Progenitor cell of endocrine pancreas (in vitro differentiated cells): ENCODE results near the gene NLRP6. TPM values are rescaled to one million over a fixed set of nuclear protein-coding genes. Genes with fewer than 3 reads are reported as not detected.

ENCODE experiments used
- DNase-seq: peaks from one replicate; pipeline ENCODE4 v3.0.0; 2021; ENCODE audit warnings: low spot score; ENCODE audit not compliant: unreplicated experiment
- H3K27ac Mint-ChIP-seq: 2 replicates; pipeline ENCODE4 v1.8.0; 2021; ENCODE audit warnings: mild to moderate bottlenecking, moderate library complexity, mixed read lengths
- H3K27me3 Mint-ChIP-seq: 2 replicates; pipeline ENCODE4 v1.8.0; 2021; ENCODE audit warnings: mixed read lengths
- H3K36me3 Mint-ChIP-seq: 2 replicates; pipeline ENCODE4 v1.8.0; 2022; ENCODE audit warnings: mixed read lengths; ENCODE audit not compliant: insufficient read depth
- H3K4me1 Mint-ChIP-seq: 2 replicates; pipeline ENCODE4 v1.8.0; 2021; ENCODE audit warnings: low read depth, mixed read lengths
- H3K4me3 Mint-ChIP-seq: 2 replicates; pipeline ENCODE4 v1.8.0; 2021; ENCODE audit warnings: low read depth, mild to moderate bottlenecking, moderate library complexity, mixed read lengths
- H3K9me3 Mint-ChIP-seq: 2 replicates; pipeline ENCODE4 v1.8.0; 2021; ENCODE audit warnings: low read depth, mixed read lengths
- long read RNA-seq: library from polyadenylated mRNA; unstranded; transcript quantifications from one replicate; pipeline ENCODE4 v2.0.0, GENCODE V29; 2020
- total RNA-seq: library from RNA; stranded (reverse); gene quantifications from 2 replicates; pipeline ENCODE4 v1.2.1, GENCODE V29; 2021
- TF ChIP-seq, protein P1 (sequence below): fragments of 200-600 bp; sonication (generic); IDR thresholded peaks from one replicate; pipeline ENCODE4 v1.5.0; 2021; ENCODE audit warnings: antibody characterized with exemption, mild to moderate bottlenecking; ENCODE audit not compliant: unreplicated experiment

Gene NLRP6
- not detected in 2 replicates for total RNA-seq
- long read RNA-seq: 0 reads

GRCh38 chr11:278001-278951 is at the start of gene NLRP6:
TSS of gene NLRP6 (plus strand) at chr11:278407. CDS start at chr11:278570, 163 bp downstream.
- Mint-ChIP-seq H3K36me3 (no peaks in the 10 kb centered on the region), H3K9me3 (peaks cover 8% of the 10 kb centered on the region), H3K4me3 (no peak within 1 kb of the TSS), H3K27ac (no peak within 1 kb of the TSS), H3K4me1 (no peaks in the 10 kb centered on the region), H3K27me3 (peaks cover 26% of the 10 kb centered on the region)
- no peak for DNase-seq
- TF ChIP-seq, protein P1, sequence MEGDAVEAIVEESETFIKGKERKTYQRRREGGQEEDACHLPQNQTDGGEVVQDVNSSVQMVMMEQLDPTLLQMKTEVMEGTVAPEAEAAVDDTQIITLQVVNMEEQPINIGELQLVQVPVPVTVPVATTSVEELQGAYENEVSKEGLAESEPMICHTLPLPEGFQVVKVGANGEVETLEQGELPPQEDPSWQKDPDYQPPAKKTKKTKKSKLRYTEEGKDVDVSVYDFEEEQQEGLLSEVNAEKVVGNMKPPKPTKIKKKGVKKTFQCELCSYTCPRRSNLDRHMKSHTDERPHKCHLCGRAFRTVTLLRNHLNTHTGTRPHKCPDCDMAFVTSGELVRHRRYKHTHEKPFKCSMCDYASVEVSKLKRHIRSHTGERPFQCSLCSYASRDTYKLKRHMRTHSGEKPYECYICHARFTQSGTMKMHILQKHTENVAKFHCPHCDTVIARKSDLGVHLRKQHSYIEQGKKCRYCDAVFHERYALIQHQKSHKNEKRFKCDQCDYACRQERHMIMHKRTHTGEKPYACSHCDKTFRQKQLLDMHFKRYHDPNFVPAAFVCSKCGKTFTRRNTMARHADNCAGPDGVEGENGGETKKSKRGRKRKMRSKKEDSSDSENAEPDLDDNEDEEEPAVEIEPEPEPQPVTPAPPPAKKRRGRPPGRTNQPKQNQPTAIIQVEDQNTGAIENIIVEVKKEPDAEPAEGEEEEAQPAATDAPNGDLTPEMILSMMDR: no peak

GRCh38 chr11:230431-230830 is 47.8 kb upstream of the NLRP6 start:
- no peak overlapping the region for H3K4me3 Mint-ChIP-seq
- H3K36me3 Mint-ChIP-seq: peaks cover 5% of the 10 kb centered on the region
- H3K4me1 Mint-ChIP-seq: peaks cover 5% of the 10 kb centered on the region
- no peaks in the 10 kb centered on the region for H3K27me3 Mint-ChIP-seq
- H3K9me3 Mint-ChIP-seq: no peaks in the 10 kb centered on the region
- no peak for DNase-seq
- TF ChIP-seq, protein P1: no peak
- H3K27ac Mint-ChIP-seq: no peak overlapping the region

- TF ChIP-seq, protein P1: no peak
- Mint-ChIP-seq H3K9me3 (no peaks in the 10 kb centered on the region), H3K27me3 (no peaks in the 10 kb centered on the region), H3K27ac (no peak overlapping the region), H3K4me3 (no peak overlapping the region), H3K36me3 (peaks cover 5% of the 10 kb centered on the region), H3K4me1 (peaks cover 7% of the 10 kb centered on the region)
- no peak for DNase-seq
Observed at GRCh38 chr11:232783-233565, 45.2 kb upstream of the NLRP6 start.

GRCh38 chr11:235180-235579 is 43.0 kb upstream of the NLRP6 start:
- H3K36me3 Mint-ChIP-seq: peaks cover 5% of the 10 kb centered on the region
- H3K27ac Mint-ChIP-seq: peak overlapping the region; percentile 95
- TF ChIP-seq, protein P1: no peak
- H3K4me3 Mint-ChIP-seq: peak overlapping the region; percentile 85
- H3K4me1 Mint-ChIP-seq: peaks cover 11% of the 10 kb centered on the region
- no peaks in the 10 kb centered on the region for H3K9me3 Mint-ChIP-seq
- DNase-seq: no peak
- H3K27me3 Mint-ChIP-seq: no peaks in the 10 kb centered on the region

GRCh38 chr11:235609-235996 is 42.6 kb upstream of the NLRP6 start:
- Mint-ChIP-seq H3K4me3 (peak overlapping the region; percentile 85), H3K27me3 (no peaks in the 10 kb centered on the region), H3K27ac (peak overlapping the region; percentile 95), H3K36me3 (peaks cover 2% of the 10 kb centered on the region), H3K4me1 (peaks cover 11% of the 10 kb centered on the region), H3K9me3 (no peaks in the 10 kb centered on the region)
- TF ChIP-seq, protein P1: no peak
- DNase-seq: no peak
